Stomach (tissue), 4 donors: ENCODE measurements around the gene EVC2.

ENCODE experiments used
- CTCF ChIP-seq, 7 experiments: fragments of 450-650 bp in 4 of 7; fragments of 200-600 bp in 3 of 7; sonication (generic) in 3 of 7; IDR thresholded peaks; one replicate each; pipeline ENCODE4 v1.5.1; 2016 to 2019; ENCODE audit warnings: antibody characterized with exemption in 7 of 7, control low read depth in 2 of 7, mild to moderate bottlenecking in 1 of 7
- POLR2A ChIP-seq, 4 donors: fragments of 450-650 bp; IDR thresholded peaks; one replicate each; pipeline ENCODE4 v1.6.1; 2016; ENCODE audit warnings: antibody characterized with exemption in 4 of 4, control low read depth in 2 of 4, mild to moderate bottlenecking in 1 of 4, moderate library complexity in 1 of 4

DNA sequence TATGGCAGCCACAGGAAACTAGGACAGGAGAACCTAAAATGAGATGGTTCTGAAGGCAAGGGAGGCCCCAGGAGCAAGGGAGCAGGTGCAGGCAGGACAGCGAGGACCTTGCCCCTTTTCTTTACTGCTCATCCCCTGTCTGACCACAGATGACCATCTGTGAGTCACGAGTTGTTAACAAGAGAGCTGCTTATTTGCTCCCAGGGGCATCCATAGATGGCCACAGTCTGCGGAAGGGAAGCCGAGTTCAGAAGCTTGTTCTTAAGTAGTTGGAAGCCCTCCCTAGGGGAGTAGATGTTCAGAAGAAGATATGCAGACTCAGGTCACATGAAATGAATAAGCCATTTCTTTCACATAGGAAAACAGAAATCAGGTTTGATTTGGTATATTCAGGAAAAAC is 69.4 kb downstream of the EVC2 start:
- TF ChIP-seq POLR2A (IDR thresholded peaks at IDR 0.05) (no peak), CTCF (IDR thresholded peaks at IDR 0.05) (no peak)
